ENCODE data around the gene PRR20G.

PRR20G gene

GRCh38 chr3:127287840-127288239 lies at the start of gene PRR20G:
Gene PRR20G (minus strand): TSS chr3:127288046. CDS start chr3:127287365, 681 bp downstream.
- peaks cover 8% of the 10 kb centered on the region for H3K27me3 Mint-ChIP-seq
- no peak within 1 kb of the TSS for H3K4me3 Mint-ChIP-seq
- peaks cover 23% of the 10 kb centered on the region for H3K9me3 Mint-ChIP-seq
- peaks cover 25% of the 10 kb centered on the region for H3K4me1 Mint-ChIP-seq (ENCODE audit: low read depth)
- no peaks in the 10 kb centered on the region for H3K36me3 Mint-ChIP-seq (ENCODE audit: low read depth)
- intact Hi-C loops (cut with micrococcal nuclease): no loop called here
- no peak within 1 kb of the TSS for H3K27ac Mint-ChIP-seq

GRCh38 chr3:127337001-127337400 lies 49.2 kb upstream of the PRR20G start:
- no peaks in the 10 kb centered on the region for H3K36me3 Mint-ChIP-seq (ENCODE audit: low read depth)
- no peak overlapping the region for H3K4me3 Mint-ChIP-seq
- H3K27ac Mint-ChIP-seq: no peak overlapping the region
- intact Hi-C loops (cut with micrococcal nuclease): no loop called here
- H3K27me3 Mint-ChIP-seq: peaks cover 54% of the 10 kb centered on the region
- H3K9me3 Mint-ChIP-seq: peaks cover 14% of the 10 kb centered on the region
- H3K4me1 Mint-ChIP-seq (ENCODE audit: low read depth): peaks cover 8% of the 10 kb centered on the region

- no peaks in the 10 kb centered on the region for H3K36me3 Mint-ChIP-seq (ENCODE audit: low read depth)
- H3K27me3 Mint-ChIP-seq: peaks cover 55% of the 10 kb centered on the region
- no peak overlapping the region for H3K4me3 Mint-ChIP-seq
- intact Hi-C loops (cut with micrococcal nuclease): no loop called here
- H3K4me1 Mint-ChIP-seq (ENCODE audit: low read depth): peaks cover 8% of the 10 kb centered on the region
- no peak overlapping the region for H3K27ac Mint-ChIP-seq
- peaks cover 23% of the 10 kb centered on the region for H3K9me3 Mint-ChIP-seq
Measured at GRCh38 chr3:127336101-127336500, 48.3 kb upstream of the PRR20G start.

GRCh38 chr3:127330385-127330784 lies 42.5 kb upstream of the PRR20G start:
- Mint-ChIP-seq H3K27ac (no peak overlapping the region), H3K36me3 (ENCODE audit: low read depth) (no peaks in the 10 kb centered on the region), H3K4me3 (no peak overlapping the region), H3K9me3 (peaks cover 41% of the 10 kb centered on the region), H3K27me3 (peaks cover 21% of the 10 kb centered on the region), H3K4me1 (ENCODE audit: low read depth) (peaks cover 5% of the 10 kb centered on the region)
- intact Hi-C loops (cut with micrococcal nuclease): no loop called here

GRCh38 chr3:127329631-127330285 lies 41.9 kb upstream of the PRR20G start:
- H3K9me3 Mint-ChIP-seq: peaks cover 41% of the 10 kb centered on the region
- intact Hi-C loops (cut with micrococcal nuclease): loop anchor here (10.0 kb wide), 1 partner anchor 55 kb away; no protein-coding TSS in a partner anchor

GRCh38 chr3:127328421-127328820 lies 40.6 kb upstream of the PRR20G start:
- Mint-ChIP-seq H3K9me3 (peaks cover 41% of the 10 kb centered on the region), H3K27me3 (peaks cover 14% of the 10 kb centered on the region)
- intact Hi-C loops (cut with micrococcal nuclease): loop anchor here (10.0 kb wide), 1 partner anchor 54 kb away; no protein-coding TSS in a partner anchor

More at GRCh38 chr3:127329631-127330285, 41.9 kb upstream of the PRR20G start:
- no peak overlapping the region for H3K4me3 Mint-ChIP-seq
- H3K4me1 Mint-ChIP-seq (ENCODE audit: low read depth): peaks cover 11% of the 10 kb centered on the region
- H3K27me3 Mint-ChIP-seq: peaks cover 19% of the 10 kb centered on the region
- H3K36me3 Mint-ChIP-seq (ENCODE audit: low read depth): no peaks in the 10 kb centered on the region
- H3K27ac Mint-ChIP-seq: no peak overlapping the region

GRCh38 chr3:127326341-127326740 lies 38.5 kb upstream of the PRR20G start:
- H3K36me3 Mint-ChIP-seq (ENCODE audit: low read depth): no peaks in the 10 kb centered on the region
- H3K4me3 Mint-ChIP-seq: no peak overlapping the region
- H3K9me3 Mint-ChIP-seq: peaks cover 21% of the 10 kb centered on the region

More at GRCh38 chr3:127328421-127328820, 40.6 kb upstream of the PRR20G start:
- Mint-ChIP-seq H3K36me3 (ENCODE audit: low read depth) (no peaks in the 10 kb centered on the region), H3K4me1 (ENCODE audit: low read depth) (peaks cover 23% of the 10 kb centered on the region), H3K27ac (no peak overlapping the region), H3K4me3 (no peak overlapping the region)

GRCh38 chr3:127325629-127325961 lies 37.7 kb upstream of the PRR20G start:
- H3K4me3 Mint-ChIP-seq: no peak overlapping the region
- H3K36me3 Mint-ChIP-seq (ENCODE audit: low read depth): no peaks in the 10 kb centered on the region
- intact Hi-C loops (cut with micrococcal nuclease): loop anchor here (10.0 kb wide), 1 partner anchor 51 kb away; no protein-coding TSS in a partner anchor

More at GRCh38 chr3:127326341-127326740, 38.5 kb upstream of the PRR20G start:
- Mint-ChIP-seq H3K27me3 (peaks cover 9% of the 10 kb centered on the region), H3K4me1 (ENCODE audit: low read depth) (peaks cover 26% of the 10 kb centered on the region), H3K27ac (no peak overlapping the region)
- intact Hi-C loops (cut with micrococcal nuclease): loop anchor here (10.0 kb wide), 1 partner anchor 52 kb away; no protein-coding TSS in a partner anchor

GRCh38 chr3:127324913-127325628 lies 37.2 kb upstream of the PRR20G start:
- H3K36me3 Mint-ChIP-seq (ENCODE audit: low read depth): no peaks in the 10 kb centered on the region
- intact Hi-C loops (cut with micrococcal nuclease): loop anchor here (10.0 kb wide), 1 partner anchor 50 kb away; no protein-coding TSS in a partner anchor
- no peak overlapping the region for H3K4me3 Mint-ChIP-seq
- H3K27ac Mint-ChIP-seq: no peak overlapping the region
- peaks cover 11% of the 10 kb centered on the region for H3K27me3 Mint-ChIP-seq
- H3K9me3 Mint-ChIP-seq: peaks cover 16% of the 10 kb centered on the region
- peaks cover 26% of the 10 kb centered on the region for H3K4me1 Mint-ChIP-seq (ENCODE audit: low read depth)

More at GRCh38 chr3:127325629-127325961, 37.7 kb upstream of the PRR20G start:
- Mint-ChIP-seq H3K9me3 (peaks cover 21% of the 10 kb centered on the region), H3K4me1 (ENCODE audit: low read depth) (peaks cover 26% of the 10 kb centered on the region), H3K27me3 (peaks cover 13% of the 10 kb centered on the region), H3K27ac (no peak overlapping the region)

GRCh38 chr3:127324076-127324475 lies 36.2 kb upstream of the PRR20G start:
- Mint-ChIP-seq H3K27me3 (peaks cover 11% of the 10 kb centered on the region), H3K4me3 (no peak overlapping the region), H3K4me1 (ENCODE audit: low read depth) (peaks cover 26% of the 10 kb centered on the region), H3K9me3 (peaks cover 8% of the 10 kb centered on the region), H3K27ac (no peak overlapping the region), H3K36me3 (ENCODE audit: low read depth) (no peaks in the 10 kb centered on the region)
- intact Hi-C loops (cut with micrococcal nuclease): loop anchor here (10.0 kb wide), 1 partner anchor 49 kb away; no protein-coding TSS in a partner anchor

- intact Hi-C loops (cut with micrococcal nuclease): loop anchor here (10.0 kb wide), 1 partner anchor 49 kb away; no protein-coding TSS in a partner anchor
- H3K4me3 Mint-ChIP-seq: no peak overlapping the region
- H3K9me3 Mint-ChIP-seq: peaks cover 8% of the 10 kb centered on the region
- H3K4me1 Mint-ChIP-seq (ENCODE audit: low read depth): peaks cover 26% of the 10 kb centered on the region
- peaks cover 13% of the 10 kb centered on the region for H3K27me3 Mint-ChIP-seq
- no peaks in the 10 kb centered on the region for H3K36me3 Mint-ChIP-seq (ENCODE audit: low read depth)
- no peak overlapping the region for H3K27ac Mint-ChIP-seq
Measured at GRCh38 chr3:127323581-127323980, 35.7 kb upstream of the PRR20G start.

GRCh38 chr3:127321371-127321770 lies 33.5 kb upstream of the PRR20G start:
- peaks cover 26% of the 10 kb centered on the region for H3K4me1 Mint-ChIP-seq (ENCODE audit: low read depth)
- H3K36me3 Mint-ChIP-seq (ENCODE audit: low read depth): no peaks in the 10 kb centered on the region
- H3K27me3 Mint-ChIP-seq: peaks cover 20% of the 10 kb centered on the region
- intact Hi-C loops (cut with micrococcal nuclease): loop anchor here (10.0 kb wide), 1 partner anchor 47 kb away; no protein-coding TSS in a partner anchor
- no peak overlapping the region for H3K27ac Mint-ChIP-seq
- peaks cover 8% of the 10 kb centered on the region for H3K9me3 Mint-ChIP-seq
- no peak overlapping the region for H3K4me3 Mint-ChIP-seq

GRCh38 chr3:127320529-127321121 lies 32.8 kb upstream of the PRR20G start:
- Mint-ChIP-seq H3K27ac (no peak overlapping the region), H3K4me1 (ENCODE audit: low read depth) (peaks cover 24% of the 10 kb centered on the region), H3K4me3 (no peak overlapping the region), H3K36me3 (ENCODE audit: low read depth) (no peaks in the 10 kb centered on the region), H3K9me3 (peaks cover 8% of the 10 kb centered on the region), H3K27me3 (peaks cover 24% of the 10 kb centered on the region)
- intact Hi-C loops (cut with micrococcal nuclease): loop anchor here (10.0 kb wide), 1 partner anchor 46 kb away; no protein-coding TSS in a partner anchor

GRCh38 chr3:127316685-127317084 lies 28.8 kb upstream of the PRR20G start:
- H3K9me3 Mint-ChIP-seq: peaks cover 8% of the 10 kb centered on the region
- no peaks in the 10 kb centered on the region for H3K4me1 Mint-ChIP-seq (ENCODE audit: low read depth)
- H3K4me3 Mint-ChIP-seq: no peak overlapping the region
- H3K27ac Mint-ChIP-seq: no peak overlapping the region
- intact Hi-C loops (cut with micrococcal nuclease): no loop called here
- H3K36me3 Mint-ChIP-seq (ENCODE audit: low read depth): no peaks in the 10 kb centered on the region
- H3K27me3 Mint-ChIP-seq: peaks cover 41% of the 10 kb centered on the region
